Natural killer cell (primary cell): Measurements from ENCODE around the gene NLRP4. TPM values are rescaled to one million over a fixed set of nuclear protein-coding genes. Genes with fewer than 3 reads are reported as not detected.

ENCODE experiments used
- ATAC-seq, 3 donors: fragments of 150-1000 bp in 2 of 3; fragments of 200-7000 bp in 1 of 3; cut with Tn5 transposase; 1 replicate in 1 of 3; 2 replicates in 2 of 3; pipeline ENCODE4 v1.10.0; 2021; ENCODE audit warnings: mild to moderate bottlenecking in 2 of 3, moderate library complexity in 2 of 3
- DNase-seq, 2 donors: peaks; one replicate each; pipeline versions ENCODE4 v3.0.0 to v3.0.0-alpha.2; 2013 to 2021; ENCODE audit warnings: mixed read lengths in 1 of 2
- H3K27ac ChIP-seq: one replicate; pipeline ENCODE4 v1.5.1; 2013; ENCODE audit warnings: mild to moderate bottlenecking, low read length
- H3K27me3 ChIP-seq: one replicate; pipeline ENCODE4 v1.6.1; 2013; ENCODE audit warnings: low read length; ENCODE audit not compliant: control insufficient read depth, insufficient read depth
- H3K36me3 ChIP-seq: one replicate; pipeline ENCODE4 v1.6.1; 2013; ENCODE audit warnings: low read length; ENCODE audit not compliant: control insufficient read depth, insufficient read depth
- H3K4me1 ChIP-seq: one replicate; pipeline ENCODE4 v1.6.1; 2013; ENCODE audit warnings: low read length; ENCODE audit not compliant: control insufficient read depth, insufficient read depth
- H3K4me3 ChIP-seq: one replicate; pipeline ENCODE4 v1.5.1; 2013; ENCODE audit warnings: low read length
- H3K9me3 ChIP-seq: one replicate; pipeline ENCODE4 v1.6.1; 2013; ENCODE audit warnings: low read length; ENCODE audit not compliant: control insufficient read depth, insufficient read depth
- H3K27ac Mint-ChIP-seq, 2 donors: one replicate each; pipeline ENCODE4 v1.8.0; 2022; ENCODE audit warnings: mild to moderate bottlenecking in 2 of 2, mixed read lengths in 2 of 2, moderate library complexity in 1 of 2
- H3K27me3 Mint-ChIP-seq, 2 donors: one replicate each; pipeline ENCODE4 v1.8.0; 2022; ENCODE audit warnings: low read depth in 2 of 2, mixed read lengths in 2 of 2
- H3K36me3 Mint-ChIP-seq: one replicate; pipeline ENCODE4 v1.8.0; 2022; ENCODE audit warnings: mixed read lengths
- H3K4me1 Mint-ChIP-seq, 2 donors: one replicate each; pipeline ENCODE4 v1.8.0; 2022; ENCODE audit warnings: mixed read lengths in 2 of 2
- H3K4me3 Mint-ChIP-seq: one replicate; pipeline ENCODE4 v1.8.0; 2022; ENCODE audit warnings: mild to moderate bottlenecking, moderate library complexity, mixed read lengths
- H3K9me3 Mint-ChIP-seq, 2 donors: one replicate each; pipeline ENCODE4 v1.8.0; 2022; ENCODE audit warnings: mixed read lengths in 2 of 2
- WGBS: methylation state at CpG from one replicate; pipeline ENCODE4 v1.1.7; 2013; ENCODE audit warnings: missing lambda C conversion rate; ENCODE audit not compliant: insufficient coverage; 5-methylcytosine and 5-hydroxymethylcytosine counted together
- intact Hi-C: fragments of 100-400 bp; cut with micrococcal nuclease; formaldehyde crosslinking; loops from one replicate; pipeline ENCODE4 v1.14.2; 2022
- total RNA-seq, 4 donors: library from RNA; stranded (reverse); fragments of 120-200 nt in 1 of 4; gene quantifications; one replicate each; pipeline versions ENCODE4 v1.2.3 to v1.2.4, GENCODE V29; 2013 to 2022
- TF ChIP-seq, protein P1 (sequence below): fragments of 200-600 bp; IDR thresholded peaks from one replicate; pipeline ENCODE4 v1.8.0; 2022; ENCODE audit warnings: antibody characterized with exemption

The NLRP4 gene
- total RNA-seq, 3 donors from 2014 or later (not counting 1 experiment from before 2014, with no cell fraction given): not detected

GRCh38 chr19:55838251-55838650 lies 1.9 kb downstream of the NLRP4 start:
- ATAC-seq (no peak), DNase-seq (no peak)

GRCh38 chr19:55838906-55839305 lies 2.6 kb downstream of the NLRP4 start:
- no peak for DNase-seq
- Histone ChIP-seq H3K4me1 (no peaks in the 10 kb centered on the region), H3K9me3 (peaks cover 4% of the 10 kb centered on the region), H3K4me3 (no peak overlapping the region), H3K36me3 (no peaks in the 10 kb centered on the region), H3K27me3 (no peaks in the 10 kb centered on the region), H3K27ac (no peak overlapping the region)
- H3K9me3 Mint-ChIP-seq: peaks cover 4 to 7% of the 10 kb centered on the region in 2 donors
- 54% methylated on average over 4 of the region's 4 CpGs for WGBS
- ATAC-seq: no peak
- H3K27ac Mint-ChIP-seq: no peak overlapping the region
- H3K4me3 Mint-ChIP-seq: no peak overlapping the region
- TF ChIP-seq, protein P1, sequence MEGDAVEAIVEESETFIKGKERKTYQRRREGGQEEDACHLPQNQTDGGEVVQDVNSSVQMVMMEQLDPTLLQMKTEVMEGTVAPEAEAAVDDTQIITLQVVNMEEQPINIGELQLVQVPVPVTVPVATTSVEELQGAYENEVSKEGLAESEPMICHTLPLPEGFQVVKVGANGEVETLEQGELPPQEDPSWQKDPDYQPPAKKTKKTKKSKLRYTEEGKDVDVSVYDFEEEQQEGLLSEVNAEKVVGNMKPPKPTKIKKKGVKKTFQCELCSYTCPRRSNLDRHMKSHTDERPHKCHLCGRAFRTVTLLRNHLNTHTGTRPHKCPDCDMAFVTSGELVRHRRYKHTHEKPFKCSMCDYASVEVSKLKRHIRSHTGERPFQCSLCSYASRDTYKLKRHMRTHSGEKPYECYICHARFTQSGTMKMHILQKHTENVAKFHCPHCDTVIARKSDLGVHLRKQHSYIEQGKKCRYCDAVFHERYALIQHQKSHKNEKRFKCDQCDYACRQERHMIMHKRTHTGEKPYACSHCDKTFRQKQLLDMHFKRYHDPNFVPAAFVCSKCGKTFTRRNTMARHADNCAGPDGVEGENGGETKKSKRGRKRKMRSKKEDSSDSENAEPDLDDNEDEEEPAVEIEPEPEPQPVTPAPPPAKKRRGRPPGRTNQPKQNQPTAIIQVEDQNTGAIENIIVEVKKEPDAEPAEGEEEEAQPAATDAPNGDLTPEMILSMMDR: no peak
- intact Hi-C loops: no loop called here
- no peaks in the 10 kb centered on the region for H3K36me3 Mint-ChIP-seq
- H3K4me1 Mint-ChIP-seq: no peaks in the 10 kb centered on the region
- H3K27me3 Mint-ChIP-seq: no peaks in the 10 kb centered on the region

More at GRCh38 chr19:55838251-55838650, 1.9 kb downstream of the NLRP4 start:
- no peaks in the 10 kb centered on the region for H3K27me3 ChIP-seq
- Mint-ChIP-seq H3K4me3 (no peak overlapping the region), H3K36me3 (no peaks in the 10 kb centered on the region), H3K9me3 (peaks cover 2 to 4% of the 10 kb centered on the region in 2 donors), H3K4me1 (no peaks in the 10 kb centered on the region), H3K27me3 (no peaks in the 10 kb centered on the region), H3K27ac (no peak overlapping the region)
- no peak overlapping the region for H3K4me3 ChIP-seq
- 76% methylated on average over 3 of the region's 3 CpGs for WGBS
- peaks cover 4% of the 10 kb centered on the region for H3K9me3 ChIP-seq
- no peaks in the 10 kb centered on the region for H3K36me3 ChIP-seq
- H3K27ac ChIP-seq: no peak overlapping the region
- intact Hi-C loops: no loop called here
- TF ChIP-seq, protein P1: no peak
- no peaks in the 10 kb centered on the region for H3K4me1 ChIP-seq

DNA sequence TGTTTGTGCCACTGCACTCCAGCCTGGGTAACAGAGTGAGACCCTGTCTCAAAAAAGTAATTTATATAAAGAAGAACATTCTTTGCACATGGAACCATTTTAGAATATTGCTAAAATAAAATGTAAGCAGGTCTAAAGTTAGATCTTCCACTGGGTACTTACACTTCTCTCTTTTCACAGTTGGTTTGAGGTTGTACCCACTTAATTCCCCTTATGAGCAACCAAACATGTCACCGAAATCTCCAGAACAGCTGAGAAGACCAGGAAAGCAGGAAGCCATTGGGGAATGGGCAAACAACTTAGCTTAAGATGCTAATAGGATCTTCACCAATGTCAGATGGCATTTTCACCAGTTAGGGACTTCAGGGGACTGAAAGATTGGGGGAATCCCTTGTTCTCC lies 18.8 kb downstream of the NLRP4 start:
- H3K36me3 Mint-ChIP-seq: no peaks in the 10 kb centered on the region
- Histone ChIP-seq H3K9me3 (peaks cover 4% of the 10 kb centered on the region), H3K4me3 (no peak overlapping the region), H3K27ac (no peak overlapping the region), H3K27me3 (no peaks in the 10 kb centered on the region), H3K36me3 (no peaks in the 10 kb centered on the region), H3K4me1 (peaks cover 4% of the 10 kb centered on the region)
- no peaks in the 10 kb centered on the region for H3K4me1 Mint-ChIP-seq
- DNase-seq: no peak
- no peak for ATAC-seq
- intact Hi-C loops: no loop called here
- TF ChIP-seq, protein P1: no peak
- no peak overlapping the region for H3K4me3 Mint-ChIP-seq
- H3K9me3 Mint-ChIP-seq: peaks cover 5% of the 10 kb centered on the region in 2 donors
- 61% methylated on average over 1 of the region's 1 CpG for WGBS
- H3K27me3 Mint-ChIP-seq: no peaks in the 10 kb centered on the region
- H3K27ac Mint-ChIP-seq: no peak overlapping the region

DNA sequence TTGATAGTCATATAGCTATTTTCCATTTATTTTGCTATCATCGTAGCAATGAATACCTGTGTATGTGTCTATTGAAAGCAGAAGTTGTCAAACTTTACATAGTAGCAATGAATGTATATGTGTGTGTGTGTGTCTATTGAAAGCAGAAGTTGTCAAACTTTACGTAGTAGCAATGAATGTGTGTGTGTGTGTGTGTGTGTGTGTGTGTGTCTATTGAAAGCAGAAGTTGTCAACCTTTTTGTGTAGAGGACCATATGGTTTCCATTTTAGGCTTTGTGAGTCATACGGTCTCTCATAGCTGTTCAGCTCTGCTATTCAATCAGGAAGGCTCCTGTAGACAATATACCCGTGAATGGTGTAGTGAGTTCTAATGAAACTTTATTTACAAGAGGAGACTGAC lies 20.8 kb downstream of the NLRP4 start:
- no peaks in the 10 kb centered on the region for H3K27me3 ChIP-seq
- intact Hi-C loops: no loop called here
- H3K27me3 Mint-ChIP-seq: no peaks in the 10 kb centered on the region
- ATAC-seq (no peak), DNase-seq (no peak)
- H3K27ac Mint-ChIP-seq: no peak overlapping the region
- 68% methylated on average over 4 of the region's 4 CpGs for WGBS
- no peaks in the 10 kb centered on the region for H3K36me3 Mint-ChIP-seq
- no peak overlapping the region for H3K4me3 Mint-ChIP-seq
- H3K9me3 Mint-ChIP-seq: peaks cover 5 to 7% of the 10 kb centered on the region in 2 donors
- no peak overlapping the region for H3K27ac ChIP-seq
- no peaks in the 10 kb centered on the region for H3K4me1 Mint-ChIP-seq
- H3K9me3 ChIP-seq: peaks cover 4% of the 10 kb centered on the region
- TF ChIP-seq, protein P1: no peak
- no peaks in the 10 kb centered on the region for H3K36me3 ChIP-seq
- H3K4me1 ChIP-seq: peaks cover 4% of the 10 kb centered on the region
- no peak overlapping the region for H3K4me3 ChIP-seq
